GM19193 (cell line): ENCODE results near the gene FAM210A.

Source experiments
- POLR2A ChIP-seq: IDR thresholded peaks from 4 replicates; pipeline ENCODE4 v1.6.1; 2011; ENCODE audit not compliant: insufficient read depth, insufficient read length; ENCODE audit errors: extremely low read depth

The FAM210A gene

DNA sequence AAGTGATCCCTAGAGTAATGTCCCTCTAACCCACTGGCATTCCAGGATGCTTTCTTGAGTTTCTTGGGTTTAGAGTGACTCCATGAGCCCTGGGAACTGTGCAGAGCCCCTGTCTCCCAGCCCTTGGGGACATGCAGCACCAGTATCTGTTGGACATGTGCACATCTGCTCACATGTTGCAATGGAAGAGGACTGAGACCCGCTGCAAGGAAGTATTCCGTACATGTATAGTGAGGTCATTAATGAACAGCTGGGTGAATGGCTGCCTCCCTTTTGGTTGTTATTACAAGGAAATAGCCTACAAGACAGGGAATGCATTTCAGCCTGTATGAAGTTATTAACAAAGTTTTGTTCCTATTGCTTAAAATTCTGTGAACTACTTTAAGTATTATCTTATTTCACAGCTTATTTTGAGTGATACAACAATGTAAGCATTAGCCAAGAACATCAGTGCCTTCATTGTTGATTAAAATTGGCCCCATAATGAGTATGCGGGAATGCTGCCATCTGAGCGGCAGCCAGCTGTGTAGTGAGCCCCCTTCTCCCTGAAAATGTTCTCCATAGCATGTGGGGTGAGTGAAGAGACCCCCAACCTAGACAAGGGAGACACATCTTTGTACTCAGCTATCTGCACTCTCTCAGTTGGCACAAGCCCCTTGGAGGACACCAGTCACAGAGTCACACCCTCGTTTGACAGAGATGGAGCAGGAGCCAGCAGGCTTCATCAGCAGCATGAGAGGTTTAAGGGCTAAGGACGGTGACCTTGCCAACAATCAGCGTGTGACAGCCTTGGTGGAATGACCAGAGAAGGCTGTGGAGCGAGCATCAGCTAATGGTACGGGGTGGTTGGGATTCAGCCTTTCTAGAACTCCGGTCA, 87.4 kb downstream of the FAM210A start:
- no peak for TF ChIP-seq POLR2A

DNA sequence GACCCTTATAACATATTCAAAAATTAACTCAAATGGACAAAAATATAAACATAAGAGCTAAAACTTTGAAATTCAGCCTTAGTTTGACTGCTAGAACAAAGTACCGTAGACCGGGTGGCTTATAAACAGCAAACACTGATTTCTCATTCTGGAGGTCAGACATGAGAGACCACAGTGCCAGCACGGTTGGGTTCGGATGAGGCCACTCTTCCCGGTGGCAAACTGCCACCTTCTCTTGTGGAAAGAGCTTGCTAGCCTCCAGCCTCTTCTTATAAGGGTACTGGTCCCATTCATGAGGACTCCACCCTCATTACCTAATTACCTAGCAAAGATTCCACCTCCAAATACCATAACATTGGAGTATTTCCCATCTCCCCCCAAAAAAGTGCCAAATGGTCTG, 91.3 kb downstream of the FAM210A start:
- no peak for TF ChIP-seq POLR2A

DNA sequence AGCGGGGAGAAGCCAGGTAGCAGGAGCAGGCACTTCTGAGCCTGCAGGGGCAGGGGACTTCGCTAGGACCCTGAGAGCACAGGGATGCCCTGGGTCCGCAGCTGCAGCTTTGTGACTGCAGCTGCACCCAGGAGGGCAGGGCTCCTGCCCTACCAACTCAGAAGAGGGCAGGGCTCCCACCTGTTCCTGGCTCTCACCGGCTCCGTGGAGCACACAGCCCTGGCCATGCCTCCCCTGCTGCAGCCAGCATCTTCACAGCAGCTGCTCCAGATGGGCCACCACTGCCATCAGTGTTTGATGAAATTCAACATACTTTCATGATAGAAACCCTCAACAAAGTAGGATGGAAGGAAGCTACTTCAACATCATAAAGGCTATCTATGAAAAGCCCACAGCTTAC, 92.7 kb downstream of the FAM210A start:
- TF ChIP-seq POLR2A: no peak

DNA sequence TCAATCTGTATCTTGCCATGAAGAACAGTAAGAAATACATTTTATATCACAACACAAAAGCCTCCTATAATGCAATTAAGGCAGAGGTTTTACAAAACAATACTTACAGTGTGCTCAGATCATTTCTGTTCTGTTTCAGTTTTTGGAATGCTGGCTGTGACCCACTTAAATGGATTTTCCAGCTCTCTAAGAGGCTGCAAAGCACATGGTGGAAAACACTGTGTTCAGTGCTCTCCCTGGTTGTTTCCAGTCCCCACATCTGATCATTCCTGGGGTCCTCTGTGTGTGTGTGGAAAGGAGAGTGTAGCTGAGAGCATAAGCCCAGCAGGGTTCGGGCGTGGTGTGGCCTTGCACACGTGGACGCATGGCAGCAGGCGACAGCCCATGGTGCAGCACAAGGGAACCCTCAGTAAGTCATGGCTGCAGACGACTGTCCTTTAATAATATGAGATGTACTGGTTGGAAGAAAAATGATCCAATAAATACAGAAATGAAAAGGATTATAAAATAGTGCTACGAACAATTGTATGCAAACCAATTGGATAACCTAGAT, 95.6 kb downstream of the FAM210A start:
- TF ChIP-seq POLR2A: no peak

DNA sequence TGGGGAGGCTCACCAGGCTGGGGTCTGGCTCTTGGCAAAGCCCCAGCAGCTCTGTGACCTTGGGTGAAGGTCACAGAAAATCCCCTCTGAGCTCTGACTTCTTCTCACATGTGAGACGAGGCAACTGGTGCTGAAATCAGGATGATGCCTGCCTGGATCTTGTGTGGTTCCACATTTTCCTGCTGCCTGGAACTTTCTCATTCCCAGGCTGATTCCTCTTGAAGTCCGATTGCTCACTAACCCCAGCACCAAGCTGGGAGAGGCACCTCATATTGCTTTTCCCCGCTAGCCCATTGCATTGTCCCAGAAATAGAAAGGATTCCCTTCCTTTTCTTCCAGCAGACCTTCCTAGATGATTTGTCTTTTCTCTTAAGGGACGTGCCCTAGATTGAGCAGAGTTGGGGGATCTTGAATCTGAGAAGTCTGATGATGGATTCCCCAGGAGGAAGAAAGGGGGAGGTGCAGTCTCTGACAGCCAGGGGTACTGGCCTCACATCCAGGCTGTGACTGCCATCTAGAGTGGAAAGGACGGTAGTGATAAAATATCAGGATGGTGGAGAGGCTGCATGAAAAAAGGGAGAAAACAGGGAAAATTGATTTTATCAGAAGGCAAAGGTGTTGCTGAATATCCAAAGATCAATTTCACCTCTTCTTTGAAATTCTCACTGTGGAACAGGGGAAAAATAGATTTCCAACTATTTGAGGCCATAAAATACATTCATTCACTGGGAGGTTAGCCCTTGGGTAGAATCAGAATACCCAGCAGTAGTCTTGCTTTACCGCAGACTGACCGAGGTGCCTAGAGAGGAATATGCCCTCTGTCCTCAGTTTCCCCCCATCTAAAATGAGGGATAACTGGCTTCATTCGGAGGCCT, 96.3 kb downstream of the FAM210A start:
- no peak for TF ChIP-seq POLR2A

DNA sequence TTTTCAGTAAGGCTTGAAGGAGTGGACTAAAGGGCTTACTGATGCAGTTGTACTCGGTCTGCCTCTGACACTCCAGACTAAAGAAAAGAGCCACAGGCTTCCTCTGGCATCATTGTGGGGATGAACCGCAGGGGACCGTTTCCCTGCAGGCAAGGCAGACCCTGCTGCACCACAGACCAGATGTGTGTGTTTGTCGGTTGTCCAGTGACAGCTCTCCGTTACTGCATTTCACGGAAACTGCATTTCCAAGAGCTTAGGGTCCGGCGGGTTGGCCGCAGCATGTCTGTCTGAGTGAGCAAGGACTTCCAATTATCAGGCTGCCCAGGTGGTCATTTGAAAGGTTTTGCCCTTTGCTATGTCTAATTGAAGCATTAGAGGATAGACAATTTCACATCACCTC, 98.1 kb downstream of the FAM210A start:
- no peak for TF ChIP-seq POLR2A

DNA sequence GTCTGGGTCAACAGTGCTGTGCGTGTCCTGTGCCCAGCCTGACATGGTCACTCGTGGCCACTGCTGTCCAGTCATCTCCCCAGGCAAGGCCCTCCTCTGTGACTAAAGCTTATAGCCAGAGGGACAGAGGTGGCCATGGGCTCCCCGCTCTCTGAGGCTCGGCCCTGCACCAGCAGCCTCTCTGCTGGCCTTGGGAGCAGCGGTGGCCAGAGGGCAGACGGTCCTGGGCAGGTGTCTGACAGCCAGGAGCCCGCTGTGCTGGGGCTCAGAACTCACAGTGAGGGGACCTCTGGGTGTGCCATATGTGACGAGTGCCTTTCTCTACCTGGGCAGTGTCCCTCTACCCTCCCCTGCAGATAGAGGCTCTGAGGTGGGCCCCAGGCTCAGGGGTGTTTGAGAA, 98.7 kb downstream of the FAM210A start:
- TF ChIP-seq POLR2A: no peak

DNA sequence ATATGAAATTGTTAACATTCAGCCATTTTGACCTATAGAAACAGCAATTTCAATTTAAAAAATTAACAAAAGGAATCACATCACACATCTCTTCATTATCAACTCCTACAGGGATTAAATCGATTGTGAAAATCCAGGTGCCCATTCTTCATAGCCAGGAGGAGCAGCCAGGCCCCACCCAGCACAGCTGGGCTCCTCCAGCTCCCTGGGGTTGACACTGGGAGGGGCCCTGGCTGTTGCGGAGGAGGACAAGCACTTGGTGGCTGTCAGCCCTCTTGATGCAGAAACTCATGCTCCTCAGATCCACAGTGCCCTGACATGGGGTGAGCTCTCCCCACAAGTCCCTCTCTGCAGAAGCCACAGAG, 99.8 kb downstream of the FAM210A start:
- no peak for TF ChIP-seq POLR2A

DNA sequence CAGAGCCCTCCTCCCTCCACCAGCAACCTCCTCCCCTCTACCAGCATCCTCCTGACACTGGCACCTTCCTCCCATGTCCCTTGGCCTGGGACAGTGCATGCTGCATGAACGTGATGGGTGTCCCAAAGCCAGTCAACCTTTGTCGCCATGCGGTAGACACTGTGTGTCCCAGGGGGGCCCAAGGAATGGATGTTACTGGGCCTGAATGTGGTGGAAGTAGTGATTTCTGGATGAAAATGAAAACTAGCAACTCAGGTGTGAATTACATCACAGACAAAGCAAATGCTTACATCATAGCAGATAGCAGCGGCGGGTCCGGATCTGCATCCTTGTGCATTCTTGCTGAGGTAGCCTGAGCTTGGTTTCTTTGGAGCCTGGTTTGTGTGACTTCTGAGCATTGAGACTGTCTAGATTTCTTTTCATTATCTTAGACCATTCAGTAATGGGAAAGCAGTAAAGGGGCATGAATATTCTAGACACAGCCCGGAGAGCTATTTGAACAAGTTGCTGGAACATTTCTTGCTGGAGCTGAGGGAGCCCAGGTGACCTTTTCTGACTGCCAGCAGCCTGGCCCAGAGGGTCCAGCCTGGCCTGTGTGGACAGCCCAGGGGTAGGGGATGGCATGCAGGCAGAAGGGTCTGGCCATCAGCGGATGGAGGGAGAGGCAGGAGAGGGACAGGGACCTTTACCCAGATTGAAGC, 100.4 kb downstream of the FAM210A start:
- no peak for TF ChIP-seq POLR2A

DNA sequence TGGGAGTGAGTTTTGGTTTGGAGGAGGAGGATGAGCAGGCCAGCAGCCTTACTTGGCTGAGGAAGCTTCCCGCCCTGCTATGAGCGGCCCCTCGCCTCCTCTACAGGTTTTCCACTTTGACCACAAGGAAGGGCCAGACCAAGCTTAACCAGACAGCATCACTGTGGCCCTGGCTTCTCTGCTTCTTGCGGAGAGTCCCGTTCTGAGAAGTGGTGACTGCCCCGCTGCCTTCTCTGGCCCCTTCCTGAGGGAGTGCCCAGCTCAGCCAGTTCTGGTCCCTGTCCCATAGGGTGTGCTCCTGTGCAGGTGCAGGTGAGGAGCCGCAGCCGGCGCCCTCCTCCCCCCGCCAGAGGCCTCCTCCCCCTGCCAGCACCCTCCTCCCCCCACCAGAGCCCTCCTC, 101.0 kb downstream of the FAM210A start:
- no peak for TF ChIP-seq POLR2A

DNA sequence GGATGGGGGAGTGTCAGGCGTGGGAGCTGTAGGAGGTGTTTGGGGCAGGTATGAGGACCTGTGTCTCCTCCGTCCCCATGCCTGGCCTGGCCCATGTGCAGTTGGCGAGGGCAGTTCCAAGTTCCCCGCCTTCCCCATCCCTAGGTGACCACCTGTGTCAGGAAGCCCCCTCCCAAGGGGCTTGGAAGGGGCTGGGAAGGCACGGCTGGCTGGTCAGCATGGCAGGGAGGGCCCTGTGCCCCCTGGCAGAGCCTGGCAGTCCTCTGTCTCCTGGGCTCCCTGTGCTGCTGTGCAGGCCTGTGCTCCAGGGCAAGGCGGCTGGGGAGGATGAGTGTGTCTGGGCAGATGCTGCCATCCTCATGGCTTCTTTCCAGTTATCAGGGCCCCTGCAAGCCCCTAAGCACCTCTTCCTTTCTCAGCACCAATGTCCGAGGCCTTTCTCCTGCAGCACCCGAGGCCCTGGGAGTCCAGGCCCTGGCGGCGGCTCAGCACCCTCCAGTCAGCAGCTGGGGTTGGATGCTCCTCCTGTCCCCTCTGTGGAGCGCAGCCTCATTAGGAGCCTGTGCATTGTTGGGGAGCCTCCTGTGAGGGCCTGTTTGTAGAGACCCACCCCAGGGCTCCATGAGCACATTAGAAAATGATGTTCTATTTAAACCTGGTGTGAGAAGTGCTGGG, 101.7 kb downstream of the FAM210A start:
- no peak for TF ChIP-seq POLR2A

DNA sequence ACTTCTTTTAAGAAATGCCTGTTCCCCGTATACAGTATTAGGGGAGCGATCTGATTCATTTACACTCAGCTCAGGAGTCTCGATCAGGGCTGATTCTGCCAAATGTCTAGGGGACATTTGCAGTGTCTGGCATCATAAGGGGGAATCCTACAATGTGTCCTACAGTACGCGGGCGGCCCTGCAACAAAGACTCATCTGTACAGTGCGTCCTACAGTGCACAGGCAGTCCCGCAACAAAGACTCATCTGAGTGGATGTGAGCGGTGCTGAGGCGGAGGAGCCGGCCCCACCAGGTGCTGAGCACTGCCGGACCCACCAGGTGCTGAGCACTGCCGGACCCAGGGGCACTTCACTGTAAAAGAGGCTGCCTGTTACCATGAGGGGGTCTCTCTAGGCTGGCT, 102.5 kb downstream of the FAM210A start:
- no peak for TF ChIP-seq POLR2A

DNA sequence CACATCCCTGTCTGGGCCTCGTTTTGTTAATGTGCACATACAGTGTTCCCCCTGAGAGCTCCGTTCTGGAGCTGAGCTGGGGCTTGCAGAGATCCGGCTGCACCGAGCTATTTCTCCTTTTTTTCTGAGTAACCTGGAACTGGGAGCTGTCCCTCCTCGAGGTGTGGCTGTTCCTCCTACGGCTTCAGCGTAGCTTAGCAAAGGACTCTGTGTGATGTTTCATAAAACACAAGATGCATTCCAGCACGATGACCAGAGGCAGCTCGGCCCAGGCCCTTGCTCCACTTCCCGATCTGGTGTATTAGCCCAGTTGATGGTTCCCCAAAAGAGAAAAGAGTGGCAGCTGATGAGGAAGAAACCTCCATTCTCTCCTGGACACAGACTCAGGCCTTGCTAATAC, 103.0 kb downstream of the FAM210A start:
- TF ChIP-seq POLR2A: no peak

DNA sequence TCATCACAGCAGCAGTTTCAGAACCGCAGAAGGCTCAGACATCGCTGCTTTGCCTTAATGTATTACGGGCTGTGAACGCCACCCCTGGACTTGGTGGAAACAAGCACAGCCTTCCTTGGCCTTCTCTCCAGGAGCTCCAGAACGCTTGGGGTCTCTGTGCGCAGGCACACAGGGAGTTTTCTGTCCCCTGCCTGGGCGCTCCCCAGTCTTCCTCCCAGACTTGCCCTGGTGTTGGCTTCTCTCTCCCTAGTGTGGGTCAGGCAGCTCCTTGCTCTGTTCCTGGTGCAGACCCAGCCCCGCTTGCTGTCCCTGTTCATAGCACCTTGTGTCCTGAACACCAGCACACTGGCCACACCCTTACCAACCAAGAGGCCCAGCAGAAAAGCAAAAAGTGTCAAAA, 103.6 kb downstream of the FAM210A start:
- no peak for TF ChIP-seq POLR2A

DNA sequence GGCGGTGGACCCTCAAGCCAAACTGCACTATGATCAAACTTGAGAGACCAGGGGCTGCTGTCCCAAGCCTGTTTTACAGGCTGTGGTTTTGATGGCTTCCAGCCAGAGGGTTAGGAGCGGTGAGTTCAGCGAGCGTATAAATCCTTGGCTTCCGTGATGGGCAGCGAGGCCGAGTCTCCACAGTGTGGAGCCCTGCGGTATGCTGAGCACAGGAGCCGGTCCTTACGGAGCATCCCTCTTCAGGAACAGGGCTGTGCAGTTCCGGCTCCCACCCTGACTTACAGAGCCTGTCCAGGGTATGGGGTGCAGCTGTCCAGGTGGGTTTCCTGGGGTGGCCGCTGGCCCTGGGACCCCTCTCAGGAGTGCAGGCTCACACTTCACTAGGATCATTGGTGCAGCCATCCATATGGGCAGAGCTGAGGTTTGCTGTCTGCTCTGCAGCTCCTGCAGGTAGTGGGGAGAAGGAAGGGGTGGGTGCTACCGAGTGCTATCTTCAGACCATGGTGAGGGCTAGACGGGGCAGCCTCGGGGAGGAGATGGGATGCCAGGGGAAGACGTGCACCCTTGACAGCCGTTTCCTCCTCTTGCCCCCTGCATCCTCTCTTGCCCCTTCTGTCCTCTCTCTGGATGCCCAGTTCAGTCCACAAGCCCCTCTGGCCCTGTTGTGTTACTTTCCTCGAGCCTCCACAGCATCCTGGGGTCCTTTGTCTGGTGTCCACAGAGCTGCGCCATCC, 104.3 kb downstream of the FAM210A start:
- TF ChIP-seq POLR2A: no peak

DNA sequence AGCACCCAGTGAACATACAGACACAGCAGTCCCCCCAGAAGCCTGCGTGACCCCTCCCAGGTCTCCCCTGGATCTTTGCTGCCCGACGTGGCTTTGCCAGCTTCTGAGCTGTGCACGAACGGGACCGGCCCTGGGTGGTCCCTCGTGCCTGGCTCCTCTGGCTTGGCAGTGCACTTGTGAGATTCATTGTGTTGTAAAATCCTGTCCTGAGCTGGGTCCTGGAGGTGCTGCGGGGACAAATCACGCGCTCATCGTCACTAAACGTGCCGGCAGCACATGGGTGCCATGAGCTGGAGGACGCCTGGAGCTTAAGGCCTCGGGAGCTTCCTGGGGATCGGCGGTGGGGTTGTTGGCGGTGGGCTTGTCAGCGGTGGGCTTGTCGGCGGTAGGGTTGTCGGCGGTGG, 104.9 kb downstream of the FAM210A start:
- no peak for TF ChIP-seq POLR2A
